H1 (cell line): ENCODE measurements around the gene ACSL3. TPM values are rescaled to one million over a fixed set of nuclear protein-coding genes. Genes with fewer than 3 reads are reported as not detected.

Experiments
- CTCF ChIA-PET: fragments of 300-600 bp; sonication (Branson Sonifier 250); formaldehyde crosslinking; loops from one replicate; lab custom pipeline; 2021; ENCODE audit not compliant: partially characterized antibody; lab: Charles Lee
- POLR2A ChIA-PET: fragments of 300-600 bp; sonication (Branson Sonifier 250); formaldehyde crosslinking; loops from one replicate; lab custom pipeline; 2021; ENCODE audit warnings: inconsistent platforms; ENCODE audit not compliant: partially characterized antibody; lab: Charles Lee
- DNase-seq, 2 experiments: peaks; one replicate each; pipeline versions ENCODE4 v3.0.0 to v3.0.0-alpha.2; 2010 to 2022; ENCODE audit warnings: low spot score in 2 of 2, low read depth in 1 of 2, mixed read lengths in 1 of 2
- FAIRE-seq: peaks from 2 replicates; lab custom pipeline; 2011; peaks lifted over from hg19 to GRCh38; lab: Jason Lieb, UNC
- H2AFZ ChIP-seq: 2 replicates; pipeline ENCODE4 v1.8.1; 2012; ENCODE audit warnings: low read length, inconsistent platforms
- H2AK5ac ChIP-seq: 2 replicates; pipeline ENCODE4 v1.6.1; 2013; ENCODE audit warnings: low read depth, low read length
- H2BK120ac ChIP-seq: replicated peaks from 2 replicates; pipeline ENCODE3; 2013; ENCODE audit warnings: low read depth, low read length, inconsistent platforms
- H2BK12ac ChIP-seq: 2 replicates; pipeline ENCODE4 v1.6.1; 2013; ENCODE audit warnings: low read depth, low read length
- H2BK15ac ChIP-seq: 2 replicates; pipeline ENCODE4 v1.6.1; 2013; ENCODE audit warnings: low read length
- H2BK20ac ChIP-seq: 2 replicates; pipeline ENCODE4 v1.6.1; 2013; ENCODE audit warnings: low read length
- H2BK5ac ChIP-seq: 2 replicates; pipeline ENCODE4 v1.6.1; 2013; ENCODE audit warnings: low read depth, low read length
- H3K14ac ChIP-seq: 2 replicates; pipeline ENCODE4 v1.6.1; 2013; ENCODE audit warnings: inconsistent platforms; ENCODE audit not compliant: insufficient read length
- H3K18ac ChIP-seq: 2 replicates; pipeline ENCODE4 v1.6.1; 2013; ENCODE audit warnings: low read length; ENCODE audit errors: extremely low read depth
- H3K23ac ChIP-seq: 2 replicates; pipeline ENCODE4 v1.6.1; 2013; ENCODE audit warnings: inconsistent platforms; ENCODE audit not compliant: insufficient read length
- H3K23me2 ChIP-seq: 2 replicates; pipeline ENCODE4 v1.6.1; 2013; ENCODE audit warnings: low read depth, low read length
- H3K27ac ChIP-seq: 2 replicates; pipeline ENCODE4 v1.6.1; 2011; ENCODE audit warnings: low read depth, low read length, inconsistent platforms
- H3K27me3 ChIP-seq, 4 experiments: replicated peaks in 1 of 4; 1 replicate in 1 of 4; 2 replicates in 3 of 4; pipeline versions ENCODE4 v1.6.1 to v1.8.1; 2011 to 2013; ENCODE audit warnings: low read length in 3 of 4, mild to moderate bottlenecking in 3 of 4, inconsistent platforms in 2 of 4, mixed read lengths in 2 of 4, moderate library complexity in 1 of 4; ENCODE audit not compliant: control insufficient read depth in 3 of 4, insufficient read depth in 3 of 4; ENCODE audit errors: extremely low read depth in 1 of 4
- H3K36me3 ChIP-seq, 4 experiments: 2 replicates each; pipeline versions ENCODE4 v1.6.1 to v1.8.1; 2011 to 2013; ENCODE audit warnings: mild to moderate bottlenecking in 4 of 4, low read length in 3 of 4, moderate library complexity in 2 of 4, control low read depth in 1 of 4, inconsistent platforms in 1 of 4; ENCODE audit not compliant: insufficient read depth in 4 of 4, control insufficient read depth in 2 of 4
- H3K4ac ChIP-seq: replicated peaks from 2 replicates; pipeline ENCODE3; 2013; ENCODE audit warnings: low read length, low read depth, mixed read lengths, inconsistent platforms; ENCODE audit not compliant: insufficient read length
- H3K4me1 ChIP-seq, 4 experiments: replicated peaks in 1 of 4; 1 replicate in 1 of 4; 2 replicates in 3 of 4; pipeline versions ENCODE4 v1.6.1 to v1.8.1; 2011 to 2013; ENCODE audit warnings: low read length in 3 of 4, inconsistent platforms in 2 of 4, mixed read lengths in 1 of 4; ENCODE audit not compliant: insufficient read depth in 4 of 4, control insufficient read depth in 3 of 4
- H3K4me2 ChIP-seq, 2 experiments: 2 replicates each; pipeline versions ENCODE4 v1.6.1 to v1.8.1; 2011 to 2013; ENCODE audit warnings: low read depth in 2 of 2, low read length in 2 of 2, control low read depth in 1 of 2, inconsistent platforms in 1 of 2, mild to moderate bottlenecking in 1 of 2; ENCODE audit not compliant: insufficient read depth in 1 of 2
- H3K4me3 ChIP-seq, 4 experiments: fragments of 200-600, 300-600 bp in 1 of 4; sonication (generic), shearing (Covaris generic), sonication (Bioruptor Twin) in 1 of 4; 2 replicates each; pipeline versions ENCODE4 v1.5.1 to v1.8.1; 2011 to 2016; ENCODE audit warnings: low read length in 4 of 4, low read depth in 3 of 4, control low read depth in 2 of 4, inconsistent platforms in 2 of 4, mild to moderate bottlenecking in 2 of 4, mixed read lengths in 1 of 4, moderate library complexity in 1 of 4; ENCODE audit not compliant: insufficient read depth in 2 of 4; ENCODE audit errors: extremely low read depth in 1 of 4
- H3K56ac ChIP-seq: replicated peaks from 2 replicates; pipeline ENCODE3; 2013; ENCODE audit warnings: low read depth, mild to moderate bottlenecking, mixed read lengths, low read length, inconsistent platforms; ENCODE audit not compliant: insufficient read length
- H3K79me1 ChIP-seq: 2 replicates; pipeline ENCODE4 v1.6.1; 2013; ENCODE audit warnings: low read depth, low read length, control low read depth
- H3K79me2 ChIP-seq, 2 experiments: 2 replicates each; pipeline versions ENCODE4 v1.6.1 to v1.8.1; 2012 to 2013; ENCODE audit warnings: low read length in 2 of 2, mild to moderate bottlenecking in 2 of 2, inconsistent platforms in 1 of 2; ENCODE audit not compliant: insufficient read depth in 2 of 2, control insufficient read depth in 1 of 2
- H3K9ac ChIP-seq, 4 experiments: replicated peaks in 1 of 4; 1 replicate in 1 of 4; 2 replicates in 3 of 4; pipeline versions ENCODE4 v1.6.1 to v1.8.1; 2011 to 2013; ENCODE audit warnings: low read depth in 3 of 4, low read length in 3 of 4, control low read depth in 2 of 4, mild to moderate bottlenecking in 2 of 4, moderate library complexity in 2 of 4, inconsistent platforms in 1 of 4; ENCODE audit errors: extremely low read depth in 1 of 4
- H3K9me3 ChIP-seq, 2 experiments: 2 replicates each; pipeline versions ENCODE4 v1.6.1 to v1.8.1; 2012 to 2013; ENCODE audit warnings: mild to moderate bottlenecking in 2 of 2, moderate library complexity in 2 of 2, control low read depth in 1 of 2, inconsistent platforms in 1 of 2, low read depth in 1 of 2, low read length in 1 of 2, mixed read lengths in 1 of 2; ENCODE audit not compliant: insufficient read depth in 2 of 2
- H4K20me1 ChIP-seq, 2 experiments: replicated peaks in 1 of 2; 2 replicates each; pipeline versions ENCODE3 to v1.8.1; 2011 to 2013; ENCODE audit warnings: inconsistent platforms in 2 of 2, low read length in 2 of 2, mild to moderate bottlenecking in 1 of 2; ENCODE audit not compliant: insufficient read depth in 2 of 2, control insufficient read depth in 1 of 2
- H4K5ac ChIP-seq: 2 replicates; pipeline ENCODE4 v1.6.1; 2013; ENCODE audit warnings: low read length, low read depth, mixed read lengths, inconsistent platforms; ENCODE audit not compliant: insufficient read length
- H4K8ac ChIP-seq: 2 replicates; pipeline ENCODE4 v1.8.0; 2013; ENCODE audit warnings: mild to moderate bottlenecking, moderate library complexity, low read length, inconsistent platforms; ENCODE audit not compliant: insufficient read depth; ENCODE audit errors: extremely low read depth
- H4K91ac ChIP-seq: replicated peaks from 2 replicates; pipeline ENCODE3; 2013; ENCODE audit warnings: low read length, mixed read lengths, inconsistent platforms; ENCODE audit not compliant: insufficient read length
- SIRT6 ChIP-seq: IDR thresholded peaks from one replicate; pipeline ENCODE4 v1.7.1; 2012; ENCODE audit warnings: low read length, inconsistent platforms
- whole genome bisulfite sequencing, 2 experiments: shearing (Covaris generic) in 1 of 2; methylation state at CpG; one replicate each; pipeline versions ENCODE4 v1.1.6 to v1.1.7; 2013 to 2015; ENCODE audit warnings: low lambda C conversion rate in 2 of 2, mixed read lengths in 2 of 2, inconsistent platforms in 1 of 2, low coverage in 1 of 2, missing lambda C conversion rate in 1 of 2; ENCODE audit not compliant: insufficient replicate concordance in 2 of 2, insufficient coverage in 1 of 2, insufficient read length in 1 of 2; ENCODE audit errors: extremely low coverage in 1 of 2, missing lambda C conversion rate in 1 of 2; 5-methylcytosine and 5-hydroxymethylcytosine counted together
- polyA plus RNA-seq, 7 experiments: library from polyadenylated mRNA; depleted of rRNA in 3 of 7; stranded (reverse) in 5 of 7; unstranded in 2 of 7; fragments of >200 nt in 5 of 7; fragments of 200-250 nt in 2 of 7; gene quantifications; 1 replicate in 5 of 7; 2 replicates in 1 of 7; 4 replicates in 1 of 7; pipeline versions ENCODE4 v1.2.1 to v1.2.3, GENCODE V29; 2011 to 2013; ENCODE audit warnings: missing spikeins in 2 of 7, mixed read lengths in 2 of 7
- total RNA-seq: library from RNA; stranded (reverse); fragmentation: NEBNext Ultra II Directional; extraction: Animal tissue kit (Norgen Biotek cat#: 25700); gene quantifications from 2 replicates; pipeline ENCODE4 v1.2.1, GENCODE V29; 2021

The ACSL3 gene
- total and polyA plus RNA-seq, 2 of the 8 experiments (the other 6 are each of a cell fraction or from before 2014, with no cell fraction given) = 37.5 to 98.1 TPM

- Histone ChIP-seq H3K56ac (no peak overlapping the region), H3K18ac (no peak overlapping the region), H3K14ac (no peak overlapping the region), H3K27ac (no peak overlapping the region), H3K27me3 (no peaks in the 10 kb centered on the region), H2BK120ac (no peak overlapping the region), H3K9ac (no peak overlapping the region), H3K23ac (no peak overlapping the region), H3K23me2 (no peaks in the 10 kb centered on the region), H2BK15ac (no peak overlapping the region), H4K91ac (no peak overlapping the region), H2BK5ac (no peak overlapping the region), H3K36me3 (no peaks in the 10 kb centered on the region), H2BK20ac (no peak overlapping the region), H4K8ac (no peak overlapping the region), H4K20me1 (no peaks in the 10 kb centered on the region), H3K4me2 (no peak overlapping the region), H2AFZ (no peak overlapping the region), H4K5ac (no peak overlapping the region)
- WGBS, 2 experiments = 92% methylated on average over 1 of the region's 1 CpG; no CpG with 5 or more reads in 1 of the 2 experiments
- FAIRE-seq (no peak), DNase-seq (no peak)
- POLR2A ChIA-PET = no interaction called here
- CTCF ChIA-PET = interaction anchor here (1.9 to 6.8 kb wide), 2 partner anchors 10 to 11 kb away, joined by 5 to 32 read pairs; no protein-coding TSS in a partner anchor
- TF ChIP-seq SIRT6 = no peak
- TF ChIP-seq, all 59 proteins: peak for 0
- Histone ChIP-seq H3K79me1 (no peaks in the 10 kb centered on the region), H3K9me3 (no peaks in the 10 kb centered on the region), H2BK12ac (no peak overlapping the region), H3K4me3 (no peak overlapping the region), H3K4me1 (peaks cover 0 to 4% (median 0%) of the 10 kb centered on the region in 4 experiments; a peak in 3 of 7 replicates), H3K79me2 (no peaks in the 10 kb centered on the region), H2AK5ac (no peak overlapping the region), H3K4ac (no peak overlapping the region)
Observed at GRCh38 chr2:222949073-222949472, 88.2 kb downstream of the ACSL3 start.
